Stimulated activated CD4-positive, alpha-beta T cell treated with anti-CD3 and anti-CD28 coated beads, Interleukin-15, amount 100 ng/mL, for 48 hours (primary cell): ENCODE results near the gene LGALS16.
"Not testable (repeated sequence)": the region's sequence is repeated elsewhere in the genome, so short reads cannot be mapped to it uniquely, and the experiment has no call there.

Experiments used
- DNase-seq, 2 donors: peaks; one replicate each; pipeline ENCODE4 v3.0.0-alpha.2; 2020; ENCODE audit warnings: low read depth in 2 of 2

Gene LGALS16, protein sequence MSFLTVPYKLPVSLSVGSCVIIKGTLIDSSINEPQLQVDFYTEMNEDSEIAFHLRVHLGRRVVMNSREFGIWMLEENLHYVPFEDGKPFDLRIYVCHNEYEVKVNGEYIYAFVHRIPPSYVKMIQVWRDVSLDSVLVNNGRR

GRCh38 chr19:39655613-39656012 is at the start of gene LGALS16:
Gene LGALS16, plus strand, starts transcription at chr19:39655913. Its CDS starts 49 bp downstream, at chr19:39655962.
- no peak for DNase-seq

DNA sequence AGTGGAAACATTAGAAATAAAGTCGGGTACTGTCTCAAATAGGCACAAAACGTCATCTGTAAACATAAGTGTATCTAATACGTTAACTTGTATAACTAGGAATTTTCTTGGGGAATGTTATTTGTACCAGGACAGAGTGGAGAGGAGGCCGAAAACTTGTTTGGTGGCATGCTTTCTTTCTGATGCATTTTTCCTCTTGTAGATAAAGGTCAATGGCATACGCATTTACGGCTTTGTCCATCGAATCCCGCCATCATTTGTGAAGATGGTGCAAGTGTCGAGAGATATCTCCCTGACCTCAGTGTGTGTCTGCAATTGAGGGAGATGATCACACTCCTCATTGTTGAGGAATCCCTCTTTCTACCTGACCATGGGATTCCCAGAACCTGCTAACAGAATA is 48.7 kb upstream of the LGALS16 start:
- DNase-seq: no peak

DNA sequence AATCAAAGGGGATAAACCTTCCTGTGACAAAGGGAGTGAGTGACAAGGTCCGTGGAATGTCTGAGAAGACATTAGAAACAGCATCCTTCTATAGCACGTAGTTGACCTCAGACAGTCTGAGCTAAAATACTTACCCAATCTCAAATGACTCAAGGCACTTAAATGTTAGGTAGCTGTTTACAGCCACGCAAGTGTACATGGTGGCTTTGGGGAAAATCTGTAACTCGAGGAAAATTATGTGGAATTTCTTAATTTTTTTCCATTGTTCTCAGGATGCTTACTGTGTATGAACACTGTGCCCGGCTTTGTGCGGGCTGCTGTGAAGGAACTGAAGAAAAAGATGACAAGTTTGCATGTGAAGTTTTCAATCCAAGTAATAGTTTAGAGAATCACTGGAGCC is 48.2 kb upstream of the LGALS16 start:
- DNase-seq: no peak

- DNase-seq: no peak
Measured at GRCh38 chr19:39613597-39613996, 42.1 kb upstream of the LGALS16 start.

DNA sequence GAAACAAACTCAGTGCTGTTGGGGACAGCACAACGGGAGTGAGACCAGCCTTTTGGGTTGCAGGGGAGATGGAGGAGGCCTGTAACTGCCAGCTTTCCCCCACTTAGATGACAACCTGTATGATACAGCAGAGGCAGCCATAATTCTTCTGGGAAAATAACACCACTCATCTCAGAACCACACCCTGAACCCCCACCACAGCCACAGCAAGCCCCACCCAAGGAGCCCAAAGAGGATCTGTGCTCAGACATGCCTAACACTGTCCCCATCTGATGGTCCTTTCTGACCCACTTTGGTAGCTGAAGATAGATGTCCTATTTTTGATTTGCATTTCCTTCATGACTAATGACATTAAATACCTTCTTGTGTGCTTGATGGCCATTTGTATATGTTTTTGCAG is 38.0 kb upstream of the LGALS16 start:
- DNase-seq: no peak

DNA sequence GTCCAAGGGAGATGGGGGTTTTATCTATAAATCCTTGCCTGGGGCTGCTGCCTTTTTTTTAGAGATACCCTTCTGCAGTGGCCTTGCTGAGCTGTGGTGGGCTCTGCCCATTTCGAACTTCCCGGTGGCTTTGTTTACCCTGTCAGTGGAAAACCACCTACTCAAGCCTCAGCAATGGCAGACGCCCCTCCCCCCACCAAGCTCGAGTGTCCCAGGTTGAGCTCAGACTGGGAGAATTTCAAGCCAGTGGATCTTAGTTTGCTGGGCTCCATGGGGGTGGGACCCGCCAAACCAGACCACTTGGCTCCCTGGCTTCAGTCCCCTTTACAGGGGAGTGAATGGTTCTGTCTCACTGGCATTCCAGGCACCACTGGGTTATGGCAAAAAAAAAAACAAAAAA is 31.8 kb upstream of the LGALS16 start:
- DNase-seq: no peak

DNA sequence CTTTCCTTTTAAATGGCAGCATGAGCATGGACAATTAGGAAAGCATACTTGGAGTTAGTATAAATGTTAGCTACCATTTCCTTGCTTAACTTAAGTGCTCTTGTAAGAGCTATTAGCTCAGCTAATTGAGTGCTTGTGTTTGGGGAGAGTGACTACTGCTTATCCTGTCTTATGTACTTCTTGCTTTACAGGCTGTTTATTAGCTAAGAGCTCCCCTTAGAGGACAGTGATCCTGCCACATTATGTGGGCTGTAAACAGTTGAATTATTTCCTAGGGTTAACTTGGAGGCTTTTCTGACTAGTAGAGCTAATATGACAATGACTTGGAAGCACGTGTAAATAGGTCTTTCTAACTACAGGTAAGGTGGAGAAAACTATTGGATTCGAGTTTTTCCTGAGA is 28.1 kb upstream of the LGALS16 start:
- not testable (repeated sequence) for DNase-seq

DNA sequence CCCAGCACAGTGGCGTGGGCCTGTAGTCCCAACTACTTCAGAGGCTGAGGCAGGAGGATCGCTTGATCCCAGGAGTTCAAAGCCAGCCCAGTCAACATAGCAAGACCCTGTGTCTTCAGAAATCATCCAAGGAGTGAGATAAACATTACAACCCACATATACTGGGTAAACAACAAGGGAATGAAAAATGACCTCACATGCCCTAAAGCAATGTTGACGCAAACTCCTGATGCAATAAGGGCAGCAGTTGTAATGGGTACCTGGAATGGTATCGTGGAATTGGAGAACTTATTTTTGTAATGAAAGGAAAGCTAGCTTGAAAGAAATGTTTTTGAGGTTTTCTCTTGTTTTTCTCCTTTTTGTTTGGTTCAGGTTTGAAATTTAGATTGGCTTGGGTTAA is 24.5 kb upstream of the LGALS16 start:
- DNase-seq: no peak

- no peak for DNase-seq
Measured at GRCh38 chr19:39631626-39632025, 24.1 kb upstream of the LGALS16 start.

DNA sequence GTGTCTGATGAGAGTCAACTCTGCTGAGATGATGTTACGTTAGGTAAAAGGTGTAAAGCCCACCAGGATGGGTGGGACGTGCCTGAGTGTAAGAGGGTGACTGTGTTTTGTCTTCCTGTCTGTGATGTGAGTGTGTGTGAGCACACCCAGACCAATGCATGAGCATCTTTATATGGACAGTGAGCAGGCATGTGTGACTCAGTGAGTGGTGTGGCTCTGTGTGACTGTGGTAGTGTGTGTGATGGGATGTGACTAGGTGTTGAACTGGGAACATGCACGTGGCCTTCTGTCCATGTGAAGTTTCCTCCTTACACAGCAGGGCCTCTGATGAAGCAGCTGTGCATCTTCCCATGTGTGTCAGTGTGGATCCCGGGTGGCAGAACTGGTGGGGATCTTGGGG is 17.8 kb upstream of the LGALS16 start:
- DNase-seq: no peak

- DNase-seq: no peak
Measured at GRCh38 chr19:39641773-39642172, 13.9 kb upstream of the LGALS16 start.

- no peak for DNase-seq
Measured at GRCh38 chr19:39643591-39643990, 12.1 kb upstream of the LGALS16 start.

GRCh38 chr19:39645800-39646411 is 9.8 kb upstream of the LGALS16 start:
- no peak for DNase-seq

- DNase-seq: no peak
Measured at GRCh38 chr19:39647918-39648317, 7.8 kb upstream of the LGALS16 start.

DNA sequence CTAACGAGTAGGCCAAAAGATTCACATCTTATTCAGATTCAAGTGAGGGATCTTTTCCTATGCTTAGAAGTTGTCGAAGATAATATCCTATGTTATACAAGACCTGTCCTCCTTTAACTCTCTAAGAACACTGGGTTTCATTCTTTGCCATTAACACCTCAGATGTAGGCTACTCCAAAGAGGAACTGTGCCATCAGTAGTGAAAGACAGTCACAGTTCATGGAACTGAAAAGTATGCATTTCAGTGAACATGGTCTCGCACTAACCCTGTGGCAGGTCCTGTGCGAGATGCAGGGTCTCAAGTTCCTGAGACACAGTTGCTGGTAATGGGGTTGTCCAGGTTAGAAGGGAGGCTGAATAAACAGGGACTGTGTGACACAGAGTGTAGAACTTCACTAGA is 4.1 kb downstream of the LGALS16 start:
- no peak for DNase-seq

DNA sequence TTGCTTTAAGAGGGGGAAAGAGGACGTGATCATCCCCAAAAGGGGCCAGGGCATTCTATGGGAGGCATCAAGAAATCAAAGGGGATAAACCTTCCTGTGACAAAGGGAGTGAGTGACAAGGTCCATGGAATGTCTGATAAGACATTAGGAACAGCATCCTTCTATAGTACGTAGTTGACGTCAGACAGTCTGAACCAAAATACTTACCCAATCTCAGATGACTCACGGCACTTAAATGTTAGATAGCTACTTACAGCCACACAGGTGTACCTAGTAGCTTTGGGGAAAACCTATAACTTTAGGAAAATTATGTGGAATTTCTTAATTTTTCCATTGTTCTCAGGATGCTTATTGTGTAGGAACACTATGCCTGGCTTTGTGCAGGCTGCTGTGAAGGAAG is 4.9 kb downstream of the LGALS16 start:
- no peak for DNase-seq

DNA sequence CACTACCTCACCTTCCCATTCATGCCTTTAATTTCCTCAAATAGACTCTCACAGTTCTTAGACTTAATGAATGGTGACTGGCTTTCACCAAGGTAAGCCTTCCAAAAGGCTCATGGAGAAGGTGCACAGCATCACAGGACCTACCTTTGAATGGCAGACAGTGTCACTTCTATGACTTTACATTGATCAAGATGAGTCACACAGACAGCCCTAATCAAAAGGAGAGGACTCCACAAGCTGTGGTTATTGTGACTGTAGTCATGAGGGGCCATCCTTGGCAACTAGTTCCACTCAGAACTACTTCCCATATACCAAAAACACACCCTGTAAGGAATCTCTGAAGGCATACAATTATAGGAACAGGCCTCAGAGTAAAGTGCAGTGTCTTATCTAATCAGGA is 5.9 kb downstream of the LGALS16 start:
- no peak for DNase-seq

DNA sequence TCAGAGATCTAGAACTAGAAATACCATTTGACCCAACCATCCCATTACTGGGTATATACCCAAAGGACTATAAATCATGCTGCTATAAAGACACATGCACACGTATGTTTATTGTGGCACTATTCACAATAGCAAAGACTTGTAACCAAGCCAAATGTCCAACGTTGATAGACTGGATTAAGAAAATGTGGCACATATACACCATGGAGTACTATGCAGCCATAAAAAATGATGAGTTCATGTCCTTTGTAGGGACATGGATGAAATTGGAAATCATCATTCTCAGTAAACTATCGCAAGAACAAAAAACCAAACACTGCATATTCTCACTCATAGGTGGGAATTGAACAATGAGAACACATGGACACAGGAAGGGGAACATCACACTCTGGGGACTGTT is 14.1 kb downstream of the LGALS16 start:
- DNase-seq: not testable (repeated sequence)

GRCh38 chr19:39670998-39671397 is 15.3 kb downstream of the LGALS16 start:
- DNase-seq: no peak

- no peak for DNase-seq
Measured at GRCh38 chr19:39671739-39672363, 16.1 kb downstream of the LGALS16 start.

GRCh38 chr19:39672473-39672872 is 16.8 kb downstream of the LGALS16 start:
- DNase-seq: no peak

GRCh38 chr19:39673862-39674261 is 18.1 kb downstream of the LGALS16 start:
- not testable (repeated sequence) for DNase-seq

DNA sequence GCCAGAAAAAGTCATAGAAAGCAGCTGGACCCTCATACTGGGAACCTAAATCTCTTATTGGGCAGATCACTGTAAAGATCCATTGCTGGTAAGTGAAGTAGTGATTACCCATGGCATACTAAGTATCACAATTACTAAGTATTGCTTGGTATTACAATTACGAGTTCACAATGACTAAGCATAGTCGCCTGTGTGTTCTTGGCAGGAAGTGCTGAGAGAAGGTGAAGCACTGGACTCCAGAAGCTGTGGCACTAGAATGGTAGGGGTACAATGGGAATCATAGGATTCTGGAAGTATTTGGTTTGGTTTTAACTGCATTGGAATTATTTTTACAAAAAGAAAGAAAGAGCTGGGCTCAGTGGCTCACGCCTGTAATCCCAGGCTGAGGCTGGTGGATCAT is 20.3 kb downstream of the LGALS16 start:
- no peak for DNase-seq
